H4 (cell line): ENCODE results near the gene KCNMB2. TPM values are rescaled to one million over a fixed set of nuclear protein-coding genes. Genes with fewer than 3 reads are reported as not detected.
"Not testable (repeated sequence)": the region's sequence is repeated elsewhere in the genome, so short reads cannot be mapped to it uniquely, and the experiment has no call there.

Experiments used
- DNase-seq: peaks from one replicate; pipeline ENCODE4 v3.0.0-alpha.2; 2015; ENCODE audit warnings: low spot score
- total RNA-seq: library from RNA; depleted of rRNA; stranded (reverse); fragments of >200 nt; shearing (Covaris generic); gene quantifications from 2 replicates; pipeline ENCODE4 v1.2.3, GENCODE V29; 2014; rRNA removed

Gene KCNMB2
- total RNA-seq, result not detected in 2 replicates

DNA sequence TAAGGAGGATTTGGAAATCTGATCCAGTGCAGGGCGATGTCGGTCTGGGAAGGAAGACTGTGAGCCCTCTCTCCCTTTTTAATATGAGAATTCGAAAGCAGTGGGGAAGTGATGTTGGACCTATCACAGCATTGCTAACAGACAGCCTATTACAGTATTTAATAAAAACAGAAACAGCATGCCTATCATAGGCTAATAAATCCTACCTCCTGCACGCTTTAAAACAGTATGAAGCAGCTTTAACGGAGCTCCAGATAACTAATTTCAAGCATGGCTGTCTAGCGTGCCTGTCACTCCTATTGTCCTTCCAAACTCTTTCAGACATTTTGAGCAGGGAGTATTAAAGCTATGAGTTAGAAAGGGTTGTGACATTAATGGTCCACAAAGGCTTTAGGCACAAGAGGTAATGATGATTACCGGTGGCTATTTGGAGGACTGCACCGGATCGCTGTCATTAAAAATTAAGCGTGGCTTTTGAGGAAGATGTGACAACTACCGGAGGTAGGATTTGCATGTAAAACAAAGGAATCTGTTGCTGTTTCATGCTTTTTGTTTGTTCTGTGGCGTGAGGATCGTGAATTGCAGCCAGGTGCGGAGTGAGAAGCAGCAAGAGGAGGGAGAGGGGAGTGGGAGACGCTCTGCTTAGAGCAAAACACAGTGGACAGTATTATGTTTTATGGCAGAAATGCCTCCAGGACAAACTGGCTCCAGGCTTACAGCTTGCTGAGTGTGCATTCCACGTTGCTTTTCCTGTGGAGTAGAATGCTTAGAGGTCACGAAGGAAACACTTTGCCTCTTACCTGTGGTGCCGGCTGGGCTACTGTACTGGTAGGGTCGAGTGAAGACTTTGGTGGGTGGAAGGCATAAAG lies at the start of gene KCNMB2:
KCNMB2 (plus strand) TSS at position 226 of the 869 bp plus-strand sequence.
- DNase-seq, result no peak

DNA sequence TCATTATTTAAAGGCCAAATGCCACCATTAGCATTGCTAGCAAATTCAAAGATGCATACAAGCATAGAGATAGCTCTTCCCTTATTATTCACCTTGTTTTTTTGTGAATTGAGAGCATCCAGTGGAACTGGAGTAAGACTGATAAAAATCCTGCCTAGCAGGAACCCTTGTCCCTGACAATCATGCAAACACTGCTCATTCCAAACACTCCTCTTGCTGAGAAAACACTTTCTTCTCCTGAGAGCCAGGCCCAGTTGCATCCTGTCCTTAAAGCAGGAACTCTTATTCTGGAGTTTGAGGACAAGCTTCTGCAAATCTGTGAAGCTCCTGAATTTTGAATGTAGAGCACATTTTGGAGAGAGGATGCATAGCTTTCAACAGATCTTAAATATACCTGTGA lies 49.3 kb upstream of the KCNMB2 start:
- no peak for DNase-seq

DNA sequence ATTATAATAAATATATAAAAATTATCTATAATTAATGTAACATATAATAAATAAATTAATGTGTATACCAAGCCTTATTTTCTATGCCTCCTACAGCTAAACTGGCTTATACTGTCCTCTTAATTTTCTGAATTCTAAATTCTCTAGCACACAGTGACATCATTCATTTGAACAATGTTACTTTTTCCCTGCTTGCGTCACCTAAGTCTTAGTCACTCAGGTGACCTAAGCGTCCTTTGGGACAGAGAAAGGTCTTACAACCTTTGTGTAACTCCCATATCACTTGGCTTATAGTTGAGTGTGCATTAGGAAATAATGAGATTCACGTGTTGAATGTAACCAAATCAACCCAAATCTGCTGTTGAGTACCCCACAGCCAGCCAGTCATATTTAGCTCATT lies 48.5 kb upstream of the KCNMB2 start:
- no peak for DNase-seq

DNA sequence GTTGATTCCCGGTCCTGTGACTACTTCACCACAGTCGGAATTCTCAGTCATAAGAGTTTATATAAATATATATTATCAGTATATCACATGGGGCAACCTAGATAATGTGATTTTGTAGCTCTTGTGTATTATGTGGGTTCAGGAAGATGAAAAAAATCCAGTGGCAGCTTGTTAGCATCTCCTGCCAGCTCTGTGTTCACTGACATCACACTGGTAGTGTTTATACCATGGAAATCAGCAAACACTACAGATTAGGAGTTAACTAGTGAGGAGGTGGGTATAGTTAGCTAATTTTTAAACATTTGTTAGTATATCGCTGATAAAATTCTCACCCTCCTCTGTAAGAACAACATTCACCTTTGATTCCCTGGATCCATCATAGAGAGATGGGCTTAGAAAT lies 44.5 kb upstream of the KCNMB2 start:
- no peak for DNase-seq

DNA sequence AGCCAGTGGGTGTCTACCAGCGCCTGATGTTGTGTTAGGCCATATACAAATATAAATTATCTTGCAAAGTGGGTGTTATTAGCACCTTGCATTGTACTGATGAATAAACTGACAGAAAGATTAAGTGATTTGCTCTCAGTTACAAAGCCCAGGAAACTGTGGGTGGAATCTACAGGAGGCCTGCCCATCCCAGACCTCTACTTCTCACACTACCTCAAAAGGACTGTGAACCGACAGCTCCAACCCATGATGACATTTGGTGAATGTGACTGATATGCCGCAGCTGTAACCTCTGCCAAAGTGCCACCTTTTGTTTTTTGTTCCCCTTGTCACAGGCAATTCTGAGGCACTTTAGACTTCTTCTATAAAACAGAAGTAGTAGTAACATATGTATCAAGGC lies 43.7 kb upstream of the KCNMB2 start:
- DNase-seq, result no peak

DNA sequence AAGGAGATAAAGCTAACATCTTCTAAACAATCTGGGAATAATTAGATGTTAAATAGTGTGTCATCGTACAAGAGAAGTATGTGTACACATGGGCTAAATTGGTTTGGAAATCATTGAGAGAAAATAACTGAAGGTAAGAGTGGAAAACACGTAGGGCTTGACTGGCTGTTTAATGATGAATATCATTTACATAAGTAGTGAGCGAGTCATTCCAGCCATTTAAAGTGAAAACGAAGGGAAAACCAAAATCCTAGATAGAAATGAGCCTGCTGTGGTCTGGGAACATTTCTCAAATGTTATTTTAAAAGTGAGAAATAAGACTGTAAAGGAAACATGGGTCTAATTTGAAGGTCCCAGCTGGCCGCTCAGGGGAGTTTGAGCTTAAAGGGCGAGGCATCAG lies 41.9 kb upstream of the KCNMB2 start:
- DNase-seq, result no peak

DNA sequence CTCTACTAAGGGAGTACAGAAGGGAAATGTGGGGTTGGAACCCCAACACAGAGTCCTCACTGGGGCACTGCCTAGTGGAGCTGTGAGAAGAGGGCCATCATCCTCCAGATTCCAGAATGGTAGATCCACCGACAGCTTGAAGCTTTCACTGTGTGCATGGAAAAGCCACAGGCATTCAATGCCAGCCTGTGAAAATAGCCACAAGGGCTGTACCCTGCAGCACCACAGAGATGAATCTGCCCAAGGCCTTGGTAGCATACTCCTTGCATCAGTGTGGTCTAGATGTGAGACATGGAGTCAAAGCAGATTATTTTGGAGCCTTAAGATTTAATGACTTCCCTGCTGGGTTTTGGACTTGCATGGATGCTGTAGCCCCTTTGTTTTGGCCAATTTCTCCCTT lies 39.3 kb upstream of the KCNMB2 start:
- no peak for DNase-seq

DNA sequence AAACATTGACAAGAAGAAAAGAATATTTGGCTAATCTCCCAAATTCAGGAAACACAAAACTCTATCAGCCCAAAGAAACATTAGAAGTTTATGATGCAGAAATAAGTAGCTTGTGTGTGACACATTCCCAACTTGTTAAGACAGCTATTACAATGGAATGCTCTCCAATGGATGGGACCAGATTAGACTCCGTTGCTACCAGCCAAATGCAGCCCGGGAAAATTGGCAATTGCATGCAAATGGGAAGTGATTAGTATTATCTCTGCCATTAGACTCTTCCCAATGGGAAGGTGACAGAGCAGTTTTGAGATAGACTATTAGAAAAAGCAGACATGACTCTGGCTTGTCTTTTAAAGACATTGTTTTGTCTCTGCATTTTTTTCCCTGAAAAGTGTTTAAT lies 37.4 kb upstream of the KCNMB2 start:
- DNase-seq, result no peak

DNA sequence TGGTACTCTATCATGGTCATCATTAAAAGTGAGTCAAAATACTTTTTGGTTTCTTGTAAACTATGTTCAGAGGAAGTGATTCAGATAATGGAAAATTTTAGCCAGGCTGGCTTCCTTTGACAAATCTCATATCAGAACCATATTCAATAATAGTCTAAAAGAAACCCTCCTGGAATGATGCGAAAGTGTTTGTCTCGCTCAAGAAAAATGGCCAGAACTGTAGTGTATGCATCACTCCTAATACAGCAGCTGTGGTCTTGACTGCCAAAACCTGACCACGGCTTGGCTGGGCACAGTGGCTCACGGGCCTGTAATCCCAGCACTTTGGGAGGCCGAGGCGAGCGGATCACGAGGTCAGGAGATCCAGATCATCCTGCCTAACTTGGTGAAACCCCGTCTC lies 35.6 kb upstream of the KCNMB2 start:
- no peak for DNase-seq

DNA sequence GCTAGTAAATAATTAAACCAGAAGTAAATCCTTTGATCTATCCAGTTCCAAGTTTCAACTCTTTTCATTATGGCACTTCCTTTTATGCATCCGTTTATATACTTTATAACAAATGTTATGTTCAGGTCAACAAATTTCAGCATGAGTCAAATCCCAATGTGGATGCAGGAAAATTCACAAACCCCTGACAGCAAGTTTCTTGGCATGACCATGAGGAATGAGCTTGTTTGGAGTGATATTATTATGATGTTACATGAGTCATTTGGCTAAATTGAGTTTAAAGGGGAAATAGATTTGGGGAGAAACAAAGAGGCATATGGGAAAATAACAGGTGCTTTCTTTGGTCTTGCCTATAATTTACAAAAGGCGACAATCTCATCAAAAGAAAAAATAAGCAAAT lies 32.1 kb upstream of the KCNMB2 start:
- DNase-seq, result no peak

DNA sequence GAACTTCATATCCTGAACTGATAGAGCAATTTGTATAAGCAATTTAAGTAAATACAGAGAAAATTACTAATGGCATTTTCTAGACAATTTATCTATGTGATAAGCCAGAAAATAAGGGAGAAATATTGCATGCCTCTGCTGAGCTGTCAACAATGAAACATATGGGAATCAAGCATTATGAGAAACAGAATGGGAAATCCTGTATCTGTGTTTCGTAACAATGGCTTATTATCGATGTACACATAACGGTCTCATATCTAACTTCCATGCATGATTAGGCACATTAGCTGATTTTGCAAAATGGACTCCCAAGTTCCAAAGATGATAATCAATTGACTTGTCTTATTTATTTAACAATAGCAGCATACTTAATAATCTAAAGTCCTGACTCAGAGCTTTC lies 30.4 kb upstream of the KCNMB2 start:
- no peak for DNase-seq

DNA sequence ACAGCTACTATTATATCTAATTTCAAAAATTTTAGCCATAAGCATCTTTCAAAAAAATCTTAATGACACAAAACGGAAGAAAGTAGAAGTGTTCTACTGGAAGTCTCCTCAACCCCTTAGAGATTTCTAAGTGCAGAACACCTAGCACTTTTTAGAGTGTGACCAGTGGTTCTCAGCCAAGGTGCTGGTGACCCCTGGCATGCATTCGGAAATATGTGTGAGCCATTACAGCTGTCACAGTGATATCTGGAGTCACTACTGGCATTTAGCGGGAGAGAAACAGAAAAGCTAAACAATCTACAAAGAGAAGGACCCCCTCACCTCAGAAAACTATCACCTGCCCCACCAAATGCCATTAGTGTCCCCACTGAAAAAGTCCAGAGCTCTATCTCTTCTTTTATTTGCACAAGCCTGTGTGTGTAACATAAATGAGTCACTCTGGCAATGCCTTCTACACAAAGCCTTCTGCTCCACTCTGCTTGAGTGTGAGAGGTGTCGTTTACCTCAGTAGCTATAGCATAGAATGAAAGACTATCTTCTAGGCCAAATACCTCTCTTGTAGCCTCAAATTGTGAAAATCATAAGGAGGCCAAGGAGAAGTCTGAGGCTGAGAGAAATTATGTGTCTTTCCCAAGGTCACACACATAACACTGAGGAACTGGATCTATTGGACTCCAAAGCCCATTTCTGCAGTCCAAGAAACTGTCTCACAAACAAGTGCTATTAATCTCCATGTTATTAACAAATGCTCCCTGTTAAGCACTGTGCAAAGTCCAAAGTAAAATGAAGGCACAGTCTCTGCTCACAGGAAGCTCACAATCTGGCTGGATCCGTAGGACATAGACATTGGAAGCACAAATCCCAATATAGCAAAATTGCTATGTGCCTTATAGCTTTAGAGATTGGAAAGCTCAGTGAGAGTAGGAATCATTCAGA lies 28.5 kb upstream of the KCNMB2 start:
- no peak for DNase-seq

DNA sequence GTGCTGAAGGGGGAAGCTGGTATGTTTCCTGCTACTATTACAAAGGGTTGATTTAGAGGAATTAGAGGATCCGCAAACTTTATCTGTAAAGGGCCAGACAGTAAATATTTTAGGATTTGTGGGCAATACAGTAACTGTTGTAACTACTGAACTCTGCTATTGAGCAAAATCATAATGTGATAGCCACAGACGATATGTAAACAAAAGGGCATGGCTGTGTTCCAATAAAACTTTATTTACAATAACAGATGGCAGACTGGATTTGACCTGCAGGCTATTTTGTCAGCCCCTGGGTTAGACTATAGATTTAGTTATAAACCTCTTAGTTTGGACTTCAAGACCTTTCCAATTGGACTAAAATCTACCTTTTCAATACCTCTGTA lies 27.8 kb upstream of the KCNMB2 start:
- DNase-seq, result no peak

DNA sequence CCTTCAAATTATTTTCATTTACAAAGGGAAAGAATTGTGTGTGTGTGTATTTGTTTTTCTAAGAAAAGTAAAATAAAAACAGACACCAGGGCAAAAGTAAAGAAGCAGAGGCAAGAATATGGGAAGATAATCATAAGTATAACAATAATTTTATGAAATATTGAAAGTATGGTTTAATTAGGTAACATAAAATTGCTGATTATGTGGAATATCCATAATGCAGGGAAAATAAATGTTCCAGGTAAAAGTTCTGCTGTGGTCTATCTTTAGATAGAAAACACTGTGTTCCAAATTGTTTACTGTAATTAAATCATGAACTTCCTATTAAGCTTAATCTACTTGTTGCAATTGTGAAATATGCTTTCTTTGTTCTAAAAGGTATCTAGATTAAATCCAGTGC lies 25.7 kb upstream of the KCNMB2 start:
- DNase-seq, result no peak

DNA sequence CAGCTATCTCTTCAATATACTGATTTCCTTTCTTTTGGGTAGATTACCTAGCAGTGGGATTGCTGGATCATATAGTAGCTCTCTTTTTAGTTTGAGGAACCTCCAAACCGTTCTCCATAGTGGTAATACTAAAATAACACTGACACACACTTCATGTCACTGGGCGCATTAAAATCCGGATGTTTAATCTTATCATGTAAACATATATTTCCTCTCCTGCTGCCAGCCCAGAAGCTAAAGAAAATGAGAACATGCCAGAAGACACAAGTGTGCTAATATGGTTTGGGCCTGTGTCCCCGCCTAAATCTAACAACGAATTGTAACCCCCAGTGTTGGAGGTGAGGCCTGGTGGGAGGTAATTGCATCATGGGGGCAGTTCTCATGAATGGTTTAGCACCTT lies 23.6 kb upstream of the KCNMB2 start:
- DNase-seq, result peak; percentile 70

DNA sequence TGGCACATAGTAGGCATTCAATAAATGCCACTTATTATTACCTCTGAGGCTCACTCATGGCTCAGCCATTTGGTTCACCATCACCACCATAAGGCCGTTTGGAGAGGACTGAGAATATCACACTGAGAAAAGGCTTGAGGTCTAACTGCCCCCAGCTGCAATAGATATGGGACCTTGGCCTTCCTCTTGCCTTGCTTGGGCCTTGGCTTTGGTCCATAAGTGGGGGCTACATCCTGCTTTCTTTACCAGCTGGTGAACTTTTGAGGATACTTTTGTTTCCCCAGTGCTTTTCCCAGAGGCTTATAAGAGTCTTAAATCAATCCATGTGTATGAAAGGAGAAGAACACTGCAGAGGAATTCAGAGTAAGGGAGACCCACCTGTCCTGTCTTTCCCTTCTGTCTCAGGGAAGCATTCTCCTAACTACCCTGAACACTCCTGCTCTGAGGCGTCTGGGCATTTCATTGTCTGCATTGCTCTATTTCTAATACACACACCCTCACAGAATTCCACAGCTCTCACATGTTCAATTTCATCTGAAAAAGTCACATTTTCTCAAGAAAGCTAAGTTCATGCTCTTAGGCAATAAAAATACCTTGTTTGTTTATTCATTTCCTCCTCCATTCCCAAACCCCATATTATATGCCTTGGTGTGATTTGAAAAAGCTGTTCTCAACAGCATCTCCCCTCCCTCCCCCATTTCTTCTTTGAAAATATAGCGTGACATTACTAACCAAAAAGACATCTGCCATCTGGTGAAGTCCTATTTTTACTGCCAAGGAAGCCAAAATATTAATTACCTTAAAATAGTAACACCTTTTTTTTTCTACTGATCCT lies 22.5 kb upstream of the KCNMB2 start:
- peak; percentile 77 for DNase-seq

DNA sequence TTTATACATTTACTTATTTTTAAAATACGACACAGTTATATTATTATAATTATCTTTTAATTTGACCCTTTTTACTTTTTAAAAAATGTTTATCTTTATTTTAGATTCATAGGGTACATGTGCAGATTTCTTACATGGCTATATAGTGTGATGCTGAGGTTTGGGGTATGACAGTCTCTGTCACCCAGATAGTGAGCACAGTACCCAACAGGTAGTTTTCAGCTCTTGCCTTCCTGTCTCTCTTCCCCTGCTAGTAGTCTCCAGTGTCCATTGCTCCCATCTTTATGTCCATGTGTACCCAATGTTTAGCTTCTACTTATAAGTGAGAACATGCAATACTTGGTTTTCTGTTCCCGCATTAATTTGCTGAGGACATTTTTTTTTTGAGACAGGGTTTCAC lies 21.8 kb upstream of the KCNMB2 start:
- DNase-seq, result no peak

DNA sequence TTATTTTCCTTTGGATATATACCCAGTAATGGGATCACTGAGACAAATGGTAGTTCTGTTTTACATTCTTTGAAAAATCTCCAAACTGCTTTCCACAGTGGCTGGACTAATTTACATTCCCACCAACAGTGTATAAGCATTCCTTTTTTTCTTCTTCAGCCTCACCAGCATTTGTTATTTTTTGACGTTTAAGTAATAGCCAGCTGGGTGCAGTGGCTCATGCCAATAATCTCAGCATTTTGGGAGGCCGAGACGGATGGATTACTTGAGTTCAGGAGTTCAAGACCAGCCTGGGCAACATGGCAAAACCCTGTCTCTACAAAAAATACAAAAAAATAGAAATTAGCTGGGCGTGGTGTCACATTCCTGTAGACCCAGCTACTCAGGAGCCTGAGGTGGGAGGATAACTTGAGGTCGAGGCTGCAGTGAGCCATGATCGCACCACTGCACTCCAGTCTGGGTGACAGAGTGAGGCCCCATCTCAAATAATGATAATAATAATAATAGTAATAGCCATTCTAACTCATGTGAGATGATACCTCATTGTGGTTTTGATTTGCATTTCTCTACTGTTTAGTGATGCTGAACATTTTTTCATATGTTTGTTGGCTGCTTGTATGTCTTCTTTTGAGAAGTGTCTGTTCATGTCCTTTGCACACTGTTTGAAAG lies 21.0 kb upstream of the KCNMB2 start:
- not testable (repeated sequence) for DNase-seq

DNA sequence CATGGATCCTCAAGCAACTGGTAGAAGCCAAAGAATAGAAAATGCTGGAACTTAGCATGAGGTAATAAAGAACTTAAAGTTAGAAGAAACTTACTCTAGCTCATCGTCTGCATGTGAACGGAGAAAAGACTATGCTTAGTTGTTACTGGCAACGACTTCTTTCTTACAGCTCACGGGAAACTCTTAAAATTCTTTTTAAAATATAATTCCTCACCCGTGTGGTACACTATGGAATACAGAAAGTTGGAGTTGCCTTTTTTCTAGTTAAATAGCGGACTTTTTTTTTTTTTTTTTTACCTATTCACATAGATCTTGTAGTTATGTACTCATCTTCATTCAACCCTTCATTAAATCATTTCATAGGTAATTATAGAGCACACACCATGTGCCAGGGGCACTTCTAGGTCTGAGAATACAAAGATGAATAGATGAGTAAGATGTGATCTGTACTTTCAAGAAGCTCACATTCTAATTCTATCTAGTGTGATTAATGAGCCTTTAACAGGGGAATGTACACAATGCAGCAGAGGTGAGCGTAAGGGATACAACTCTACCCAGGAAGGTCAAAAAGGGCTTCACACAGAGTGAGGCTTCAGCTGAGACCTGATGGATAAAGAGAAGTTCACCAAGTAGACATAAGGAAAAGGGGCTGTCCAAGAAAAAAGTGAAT lies 18.4 kb upstream of the KCNMB2 start:
- DNase-seq, result no peak

DNA sequence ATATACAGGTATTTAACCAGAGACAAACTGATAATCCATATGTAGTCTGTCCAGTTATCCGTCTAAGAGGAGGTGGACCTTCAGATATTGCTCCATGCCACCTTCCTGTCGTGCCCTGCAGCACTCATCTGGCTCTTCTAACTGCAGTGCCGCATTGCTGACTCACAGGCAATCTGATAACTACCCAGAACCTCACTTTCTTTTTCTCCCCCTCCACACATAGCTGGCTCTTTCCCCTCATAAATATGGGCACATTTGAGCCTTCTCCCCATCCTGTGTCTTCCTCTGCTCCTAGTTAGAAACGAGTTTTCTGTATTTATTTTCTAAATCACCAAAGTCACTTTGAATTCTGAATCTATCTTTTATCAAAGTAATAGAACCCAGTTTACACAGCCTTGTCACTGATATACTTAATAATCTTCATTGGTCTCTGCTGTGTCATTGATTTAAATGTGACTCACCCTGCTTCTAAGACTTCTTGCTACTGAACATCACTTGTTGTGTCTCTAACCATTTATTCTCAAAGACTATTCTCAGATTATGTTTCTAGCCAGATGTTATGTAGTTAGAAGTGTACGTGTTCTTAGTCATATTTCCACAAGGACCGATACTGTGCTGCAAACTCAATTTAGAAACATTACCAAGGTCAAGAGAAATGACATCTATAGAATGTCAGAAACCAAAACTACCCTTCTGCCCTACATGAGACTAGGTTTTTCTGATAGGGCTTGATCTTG lies 17.4 kb upstream of the KCNMB2 start:
- DNase-seq, result peak; percentile 88
